Islet of Langerhans (tissue), 1 donor: ENCODE results near the gene PDIA5.
"Not testable (repeated sequence)": the region's sequence is repeated elsewhere in the genome, so short reads cannot be mapped to it uniquely, and the experiment has no call there.

Experiments used
- FAIRE-seq: peaks from one replicate; lab custom pipeline; 2011; peaks lifted over from hg19 to GRCh38; lab: Jason Lieb, UNC

PDIA5 gene

GRCh38 chr3:123150449-123151215, 83.8 kb downstream of the PDIA5 start:
- no peak for FAIRE-seq

- FAIRE-seq = no peak
Observed at GRCh38 chr3:123151251-123151705, 84.5 kb downstream of the PDIA5 start.

GRCh38 chr3:123151853-123152420, 85.1 kb downstream of the PDIA5 start:
- FAIRE-seq = not testable (repeated sequence)

GRCh38 chr3:123152687-123153086, 85.9 kb downstream of the PDIA5 start:
- FAIRE-seq = no peak

- no peak for FAIRE-seq
Observed at GRCh38 chr3:123153125-123154019, 86.5 kb downstream of the PDIA5 start.

GRCh38 chr3:123154020-123154985, 87.5 kb downstream of the PDIA5 start:
- FAIRE-seq = no peak

GRCh38 chr3:123155471-123156011, 88.7 kb downstream of the PDIA5 start:
- FAIRE-seq = no peak

- no peak for FAIRE-seq
Observed at GRCh38 chr3:123156276-123156995, 89.6 kb downstream of the PDIA5 start.

- FAIRE-seq = no peak
Observed at GRCh38 chr3:123157209-123157597, 90.4 kb downstream of the PDIA5 start.

GRCh38 chr3:123157598-123158287, 90.9 kb downstream of the PDIA5 start:
- no peak for FAIRE-seq

- no peak for FAIRE-seq
Observed at GRCh38 chr3:123158330-123158729, 91.5 kb downstream of the PDIA5 start.

- FAIRE-seq = no peak
Observed at GRCh38 chr3:123158899-123159390, 92.1 kb downstream of the PDIA5 start.

GRCh38 chr3:123159926-123160635, 93.3 kb downstream of the PDIA5 start:
- FAIRE-seq = no peak

- no peak for FAIRE-seq
Observed at GRCh38 chr3:123161167-123161566, 94.3 kb downstream of the PDIA5 start.

GRCh38 chr3:123163141-123163540, 96.3 kb downstream of the PDIA5 start:
- FAIRE-seq = no peak

- FAIRE-seq = no peak
Observed at GRCh38 chr3:123165163-123165562, 98.3 kb downstream of the PDIA5 start.

- FAIRE-seq = no peak
Observed at GRCh38 chr3:123167686-123168085, 100.9 kb downstream of the PDIA5 start.

- no peak for FAIRE-seq
Observed at GRCh38 chr3:123168122-123168521, 101.3 kb downstream of the PDIA5 start.

- FAIRE-seq = no peak
Observed at GRCh38 chr3:123168605-123169004, 101.8 kb downstream of the PDIA5 start.
